Panc1 (cell line): Measurements from ENCODE around the gene GARRE1. TPM values are rescaled to one million over a fixed set of nuclear protein-coding genes. Genes with fewer than 3 reads are reported as not detected.

Experiments used
- ATAC-seq: fragments of 200-7000 bp; cut with Tn5 transposase; 2 replicates; pipeline ENCODE4 v1.9.1; 2020; ENCODE audit warnings: mild to moderate bottlenecking, moderate library complexity
- BruUV-seq: library from RNA; stranded (reverse); fragments of 400-500 nt; replicated peaks from 2 replicates; lab custom pipeline; 2021; lab: Mats Ljungman, UMichigan
- CTCF ChIA-PET: fragments of 300-600 bp; sonication (Branson Sonifier 250); formaldehyde crosslinking; loops from one replicate; lab custom pipeline; 2022; ENCODE audit warnings: antibody characterized with exemption; lab: Charles Lee
- POLR2A ChIA-PET: fragments of 300-600 bp; sonication (Branson Sonifier 250); formaldehyde crosslinking; loops from one replicate; lab custom pipeline; 2022; ENCODE audit warnings: antibody characterized with exemption; lab: Charles Lee
- DNase-seq: peaks from one replicate; pipeline ENCODE4 v3.0.0-alpha.2; 2010; ENCODE audit warnings: low read depth, low spot score
- H3K27ac ChIP-seq: 2 replicates; pipeline ENCODE4 v1.5.1; 2011; ENCODE audit warnings: mild to moderate bottlenecking, low read length, inconsistent platforms
- H3K27me3 ChIP-seq: fragments of 200-500 bp; sonication (Bioruptor generic); 2 replicates; pipeline ENCODE4 v1.6.0; 2014; ENCODE audit warnings: low read length, inconsistent platforms; ENCODE audit not compliant: control insufficient read depth, insufficient read depth
- H3K36me3 ChIP-seq: fragments of 200-500 bp; sonication (Bioruptor generic); 2 replicates; pipeline ENCODE4 v1.5.1; 2014; ENCODE audit warnings: inconsistent platforms, mild to moderate bottlenecking, low read length, moderate library complexity; ENCODE audit not compliant: control insufficient read depth, insufficient read depth
- H3K4me1 ChIP-seq: 2 replicates; pipeline ENCODE4 v1.5.1; 2011; ENCODE audit warnings: inconsistent platforms, mild to moderate bottlenecking, low read length, moderate library complexity; ENCODE audit not compliant: control insufficient read depth, insufficient read depth
- H3K4me3 ChIP-seq, 2 experiments: 2 replicates each; pipeline ENCODE4 v1.5.1; 2011 to 2012; ENCODE audit warnings: low read depth in 2 of 2, low read length in 2 of 2, mild to moderate bottlenecking in 2 of 2, inconsistent platforms in 1 of 2, moderate library complexity in 1 of 2
- H3K9me3 ChIP-seq: fragments of 200-500 bp; sonication (Bioruptor generic); 2 replicates; pipeline ENCODE4 v1.5.1; 2014; ENCODE audit warnings: low read depth, mild to moderate bottlenecking, inconsistent platforms, low read length, moderate library complexity; ENCODE audit not compliant: control insufficient read depth, insufficient read depth
- CTCF ChIP-seq: fragments of 450-650 bp; IDR thresholded peaks from 2 replicates; pipeline ENCODE4 v1.5.1; 2017; ENCODE audit warnings: mild to moderate bottlenecking
- POLR2AphosphoS5 ChIP-seq: IDR thresholded peaks from 2 replicates; pipeline ENCODE4 v1.6.1; 2012; ENCODE audit warnings: mild to moderate bottlenecking, low read depth, low read length, moderate library complexity
- REST ChIP-seq, 2 experiments: IDR thresholded peaks; 2 replicates each; pipeline ENCODE4 v1.6.1; 2011 to 2012; ENCODE audit warnings: low read depth in 2 of 2, control low read depth in 1 of 2, low read length in 1 of 2, mild to moderate bottlenecking in 1 of 2, moderate library complexity in 1 of 2; ENCODE audit not compliant: insufficient read depth in 1 of 2
- SIN3A ChIP-seq: IDR thresholded peaks from 2 replicates; pipeline ENCODE4 v1.6.1; 2012; ENCODE audit warnings: low read depth, mild to moderate bottlenecking, low read length, moderate library complexity, borderline replicate concordance; ENCODE audit not compliant: insufficient read depth
- TCF7L2 ChIP-seq: IDR thresholded peaks from 2 replicates; pipeline ENCODE4 v1.6.1; 2011; ENCODE audit warnings: mild to moderate bottlenecking, low read depth, low read length, inconsistent platforms
- in situ Hi-C: cut with HindIII; loops from 2 replicates; pipeline ENCODE4 v1.10.0; 2016; ENCODE audit warnings: low sequenced_read_pairs, low pct_unique_long_range_greater_than_20kb
- intact Hi-C: fragments of 100-400 bp; cut with micrococcal nuclease; formaldehyde crosslinking; loops from one replicate; pipeline ENCODE4 v1.10.0; 2022; ENCODE audit not compliant: unreplicated experiment
- total RNA-seq: library from RNA; stranded (reverse); gene quantifications from one replicate; pipeline ENCODE4 v1.2.1, GENCODE V29; 2021; ENCODE audit not compliant: unreplicated experiment

The GARRE1 gene
- total RNA-seq, 1 experiment from 2014 or later: 19.7 TPM

- peaks cover 12% of the 10 kb centered on the region; the same call in 1 of the 2 replicates for H3K4me1 ChIP-seq
- ChIA-PET CTCF (no interaction called here), POLR2A (interaction anchor here (0.5 kb wide), 1 partner anchor 49 kb away, joined by 6 read pairs; no protein-coding TSS in a partner anchor)
- in situ Hi-C loops (no loop called here), intact Hi-C loops (no loop called here)
- H3K27ac ChIP-seq: peak overlapping the region; percentile 74
- H3K9me3 ChIP-seq: no peaks in the 10 kb centered on the region
- ATAC-seq: peak; percentile 93
- no peak for DNase-seq
- H3K4me3 ChIP-seq: peak overlapping the region; percentile 78 to 82
- TF ChIP-seq SIN3A (peak; percentile 68; the same call in 1 of the 2 replicates), TCF7L2 (no peak), CTCF (no peak)
- H3K27me3 ChIP-seq: no peaks in the 10 kb centered on the region
- no TSS peak for BruUV-seq
- no peaks in the 10 kb centered on the region for H3K36me3 ChIP-seq
Observed at GRCh38 chr19:34254698-34255432, 511 bp downstream of the GARRE1 start.

- Histone ChIP-seq H3K4me3 (peak overlapping the region; percentile 78 to 82), H3K27me3 (no peaks in the 10 kb centered on the region), H3K36me3 (no peaks in the 10 kb centered on the region), H3K27ac (peak overlapping the region; percentile 74), H3K4me1 (peaks cover 12% of the 10 kb centered on the region; the same call in 1 of the 2 replicates), H3K9me3 (no peaks in the 10 kb centered on the region)
- in situ Hi-C loops: no loop called here
- no peak for DNase-seq
- intact Hi-C loops: no loop called here
- no peak for ATAC-seq
- no peak for TF ChIP-seq REST (IDR thresholded peaks at IDR 0.05; ENCODE audit: insufficient read depth in 1 of 2, low read depth in 2 of 2, low read length in 1 of 2)
- TF ChIP-seq POLR2AphosphoS5: no peak
- no peak for TF ChIP-seq CTCF
- ChIA-PET POLR2A (interaction anchor here (0.5 kb wide), 1 partner anchor 50 kb away, joined by 6 read pairs; no protein-coding TSS in a partner anchor), CTCF (no interaction called here)
- no TSS peak for BruUV-seq
Observed at GRCh38 chr19:34255546-34255945, 1.2 kb downstream of the GARRE1 start.
